Amniotic epithelial cell (primary cell): Measurements from ENCODE around the gene CDH4.

Source experiments
- DNase-seq: peaks from one replicate; pipeline ENCODE4 v3.0.0-alpha.2; 2010; ENCODE audit warnings: low read depth

CDH4 gene

GRCh38 chr20:61806995-61807394 lies 554.9 kb downstream of the CDH4 start:
- no peak for DNase-seq

- no peak for DNase-seq
These were observed 555.6 kb downstream of the CDH4 start for GRCh38 chr20:61807471-61808160.

- DNase-seq, result no peak
These were observed 556.4 kb downstream of the CDH4 start for GRCh38 chr20:61808447-61808846.

GRCh38 chr20:61809006-61809770 lies 557.1 kb downstream of the CDH4 start:
- DNase-seq, result no peak

- no peak for DNase-seq
These were observed 558.1 kb downstream of the CDH4 start for GRCh38 chr20:61810066-61810737.

GRCh38 chr20:61810738-61811135 lies 558.7 kb downstream of the CDH4 start:
- DNase-seq, result no peak

GRCh38 chr20:61811166-61811565 lies 559.1 kb downstream of the CDH4 start:
- DNase-seq, result no peak

GRCh38 chr20:61812121-61812844 lies 560.2 kb downstream of the CDH4 start:
- no peak for DNase-seq

GRCh38 chr20:61812845-61813485 lies 560.9 kb downstream of the CDH4 start:
- no peak for DNase-seq

GRCh38 chr20:61813791-61814190 lies 561.7 kb downstream of the CDH4 start:
- DNase-seq, result no peak

- no peak for DNase-seq
These were observed 562.2 kb downstream of the CDH4 start for GRCh38 chr20:61814244-61814643.

- DNase-seq, result no peak
These were observed 562.7 kb downstream of the CDH4 start for GRCh38 chr20:61814726-61815125.

GRCh38 chr20:61815176-61815575 lies 563.1 kb downstream of the CDH4 start:
- DNase-seq, result no peak

- DNase-seq, result no peak
These were observed 563.6 kb downstream of the CDH4 start for GRCh38 chr20:61815678-61816077.

- DNase-seq, result no peak
These were observed 564.8 kb downstream of the CDH4 start for GRCh38 chr20:61816606-61817460.

- no peak for DNase-seq
These were observed 565.5 kb downstream of the CDH4 start for GRCh38 chr20:61817575-61817974.

GRCh38 chr20:61818746-61819573 lies 566.9 kb downstream of the CDH4 start:
- no peak for DNase-seq

GRCh38 chr20:61819574-61819846 lies 567.4 kb downstream of the CDH4 start:
- no peak for DNase-seq

- DNase-seq, result no peak
These were observed 568.1 kb downstream of the CDH4 start for GRCh38 chr20:61819921-61820825.
